Left ventricle myocardium inferior (tissue), 1 donor: Measurements from ENCODE around the gene RRAGD. TPM values are rescaled to one million over a fixed set of nuclear protein-coding genes. Genes with fewer than 3 reads are reported as not detected.

Source experiments
- DNase-seq: peaks from one replicate; pipeline ENCODE4 v3.0.0-alpha.2; 2020
- H3K27ac ChIP-seq: fragments of 200-600 bp; replicated peaks from 2 replicates; pipeline ENCODE4 v1.8.0; 2021
- H3K27me3 ChIP-seq: fragments of 200-600 bp; 2 replicates; pipeline ENCODE4 v1.8.0; 2021; ENCODE audit warnings: low read depth
- H3K36me3 ChIP-seq: fragments of 200-600 bp; 2 replicates; pipeline ENCODE4 v1.8.0; 2021
- H3K4me1 ChIP-seq: fragments of 200-600 bp; 2 replicates; pipeline ENCODE4 v1.8.0; 2021
- H3K4me3 ChIP-seq: fragments of 200-600 bp; 2 replicates; pipeline ENCODE4 v1.8.0; 2021; ENCODE audit warnings: mild to moderate bottlenecking, moderate library complexity
- H3K9me3 ChIP-seq: fragments of 200-600 bp; replicated peaks from 2 replicates; pipeline ENCODE4 v1.8.0; 2021
- intact Hi-C: fragments of 100-400 bp; cut with micrococcal nuclease; formaldehyde crosslinking; loops from one replicate; pipeline ENCODE4 v1.11.0; 2022
- total RNA-seq: library from RNA; stranded (reverse); fragmentation: NEBNext Ultra II Directional; extraction: Animal tissue kit (Norgen Biotek cat#: 25700); gene quantifications from one replicate; pipeline ENCODE4 v1.2.1, GENCODE V29; 2021
- TF ChIP-seq, protein P1 (sequence below): fragments of 200-600 bp; IDR thresholded peaks from 2 replicates; pipeline ENCODE4 v1.8.0; 2021; ENCODE audit warnings: antibody characterized with exemption, mild to moderate bottlenecking, borderline replicate concordance
- donor health status: DM: no; HTN: yes; CAD: no; lungs with severe emphysema.

RRAGD gene
- total RNA-seq, 1 donor from 2014 or later = 123 TPM

DNA sequence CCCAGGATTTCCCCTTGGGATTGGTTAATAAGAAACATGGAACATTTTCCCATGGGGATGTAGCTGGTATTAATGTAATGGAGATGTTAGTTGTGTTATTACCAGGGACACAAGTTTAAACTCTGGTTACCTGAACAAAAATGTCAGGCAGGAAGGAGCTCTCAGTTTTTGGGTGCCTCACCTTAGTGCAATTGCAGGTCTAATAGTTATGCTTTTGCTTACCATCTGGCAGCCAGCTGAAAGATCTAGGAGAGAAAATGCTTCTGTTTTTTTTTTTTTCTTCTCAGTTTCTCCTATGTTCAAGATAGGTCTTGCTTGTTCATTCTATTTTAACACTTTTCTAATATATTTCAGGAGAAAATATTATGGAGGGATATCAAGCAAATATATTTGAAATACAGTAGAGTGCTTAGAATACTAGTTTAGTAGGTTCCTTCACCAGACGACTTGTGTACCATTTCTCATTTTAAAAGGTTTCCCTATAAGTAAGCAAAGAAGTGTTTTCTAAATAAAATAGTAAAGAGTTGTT is 55.4 kb downstream of the RRAGD start:
- H3K9me3 ChIP-seq = no peaks in the 10 kb centered on the region
- H3K36me3 ChIP-seq = no peaks in the 10 kb centered on the region
- no peaks in the 10 kb centered on the region for H3K27me3 ChIP-seq
- TF ChIP-seq, protein P1, sequence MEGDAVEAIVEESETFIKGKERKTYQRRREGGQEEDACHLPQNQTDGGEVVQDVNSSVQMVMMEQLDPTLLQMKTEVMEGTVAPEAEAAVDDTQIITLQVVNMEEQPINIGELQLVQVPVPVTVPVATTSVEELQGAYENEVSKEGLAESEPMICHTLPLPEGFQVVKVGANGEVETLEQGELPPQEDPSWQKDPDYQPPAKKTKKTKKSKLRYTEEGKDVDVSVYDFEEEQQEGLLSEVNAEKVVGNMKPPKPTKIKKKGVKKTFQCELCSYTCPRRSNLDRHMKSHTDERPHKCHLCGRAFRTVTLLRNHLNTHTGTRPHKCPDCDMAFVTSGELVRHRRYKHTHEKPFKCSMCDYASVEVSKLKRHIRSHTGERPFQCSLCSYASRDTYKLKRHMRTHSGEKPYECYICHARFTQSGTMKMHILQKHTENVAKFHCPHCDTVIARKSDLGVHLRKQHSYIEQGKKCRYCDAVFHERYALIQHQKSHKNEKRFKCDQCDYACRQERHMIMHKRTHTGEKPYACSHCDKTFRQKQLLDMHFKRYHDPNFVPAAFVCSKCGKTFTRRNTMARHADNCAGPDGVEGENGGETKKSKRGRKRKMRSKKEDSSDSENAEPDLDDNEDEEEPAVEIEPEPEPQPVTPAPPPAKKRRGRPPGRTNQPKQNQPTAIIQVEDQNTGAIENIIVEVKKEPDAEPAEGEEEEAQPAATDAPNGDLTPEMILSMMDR = no peak
- peak overlapping the region; percentile 44 for H3K27ac ChIP-seq
- DNase-seq = no peak
- H3K4me3 ChIP-seq = peak overlapping the region; percentile 49
- intact Hi-C loops = no loop called here
- H3K4me1 ChIP-seq = peaks cover 8% of the 10 kb centered on the region

GRCh38 chr6:89355511-89356194 is 56.4 kb downstream of the RRAGD start:
- no peak overlapping the region for H3K4me3 ChIP-seq
- intact Hi-C loops = no loop called here
- H3K27ac ChIP-seq = no peak overlapping the region
- no peak for DNase-seq
- no peaks in the 10 kb centered on the region for H3K36me3 ChIP-seq
- H3K9me3 ChIP-seq = no peaks in the 10 kb centered on the region
- TF ChIP-seq, protein P1 = no peak
- H3K4me1 ChIP-seq = peaks cover 19% of the 10 kb centered on the region
- no peaks in the 10 kb centered on the region for H3K27me3 ChIP-seq

GRCh38 chr6:89353702-89354392 is 58.2 kb downstream of the RRAGD start:
- Histone ChIP-seq H3K27ac (peak overlapping the region; percentile 99), H3K36me3 (peaks cover 4% of the 10 kb centered on the region), H3K9me3 (no peaks in the 10 kb centered on the region), H3K27me3 (no peaks in the 10 kb centered on the region), H3K4me1 (peaks cover 37% of the 10 kb centered on the region), H3K4me3 (peak overlapping the region; percentile 96)
- TF ChIP-seq, protein P1 = no peak
- intact Hi-C loops = no loop called here
- no peak for DNase-seq

- intact Hi-C loops = no loop called here
- Histone ChIP-seq H3K9me3 (no peaks in the 10 kb centered on the region), H3K36me3 (peaks cover 4% of the 10 kb centered on the region), H3K27ac (peak overlapping the region; percentile 99), H3K4me3 (peak overlapping the region; percentile 96), H3K4me1 (peaks cover 44% of the 10 kb centered on the region), H3K27me3 (no peaks in the 10 kb centered on the region)
- TF ChIP-seq, protein P1 = no peak
- peak; percentile 19 for DNase-seq
Observed at GRCh38 chr6:89353118-89353556, 58.9 kb downstream of the RRAGD start.

- intact Hi-C loops = no loop called here
- Histone ChIP-seq H3K9me3 (no peaks in the 10 kb centered on the region), H3K36me3 (peaks cover 4% of the 10 kb centered on the region), H3K27me3 (no peaks in the 10 kb centered on the region), H3K27ac (peak within 1 kb of the TSS; percentile 99), H3K4me3 (peak within 1 kb of the TSS; percentile 96), H3K4me1 (peaks cover 50% of the 10 kb centered on the region)
- TF ChIP-seq, protein P1 = no peak
- DNase-seq = peak; percentile 96
Observed at GRCh38 chr6:89352278-89353117, 59.6 kb downstream of the RRAGD start, which contains the start of gene UBE2J1. Gene UBE2J1, minus strand, starts transcription at chr6:89352722. Its CDS starts 153 bp downstream, at chr6:89352569.
